ENCODE measurements around the gene ST7.

The ST7 gene

GRCh38 chr7:117034851-117035464, 81.7 kb downstream of the ST7 start:
- no peak for DNase-seq

- DNase-seq, result no peak
Measured at GRCh38 chr7:117035465-117035862, 82.2 kb downstream of the ST7 start.

DNA sequence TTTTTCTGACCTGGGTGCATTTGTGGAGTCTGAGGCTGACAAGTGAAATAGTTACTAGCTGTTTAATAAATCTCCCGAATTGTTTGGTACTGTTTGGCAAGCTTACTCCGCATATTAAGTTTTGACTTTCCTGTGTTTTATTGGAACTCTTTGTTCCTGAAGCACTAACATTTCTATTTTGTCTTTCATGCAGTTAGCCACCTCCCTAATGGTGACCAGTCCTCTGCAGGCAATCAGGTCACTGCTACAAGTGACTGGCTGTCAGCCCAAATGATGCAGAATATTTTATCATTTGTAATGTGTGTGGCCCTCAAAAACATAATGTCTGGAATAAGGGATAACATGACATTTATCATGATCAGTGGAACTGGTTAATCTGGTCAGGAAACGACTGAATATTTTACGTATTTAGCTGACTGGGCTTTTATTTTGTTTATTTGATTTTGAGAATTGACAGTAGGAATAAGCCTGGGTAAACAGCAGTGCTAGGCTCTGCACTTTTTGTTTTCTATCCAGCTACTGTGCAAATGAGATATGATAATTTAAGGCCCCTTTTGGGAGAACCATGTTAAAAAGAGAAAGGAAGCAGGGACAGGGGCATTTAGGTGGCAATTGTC, 82.9 kb downstream of the ST7 start:
- no peak for DNase-seq

DNA sequence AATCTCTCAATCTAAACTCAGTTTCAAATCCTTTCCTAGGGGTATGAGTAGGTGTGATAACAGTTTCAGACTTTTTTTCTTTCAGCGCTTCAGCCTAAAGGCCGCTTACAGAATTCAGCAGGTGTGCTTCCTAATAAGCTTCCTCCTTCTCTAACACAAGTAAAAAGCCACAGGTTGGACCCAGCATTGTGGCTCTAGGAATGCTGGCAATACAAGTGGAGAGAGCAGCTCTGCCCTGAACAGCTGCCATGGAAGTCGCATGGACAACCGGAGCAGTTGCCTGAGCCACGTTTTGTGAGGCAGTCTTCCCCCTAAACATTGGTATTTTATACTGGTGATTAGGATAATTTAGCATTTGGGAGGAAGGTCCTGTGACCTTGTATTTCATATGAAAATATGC, 83.5 kb downstream of the ST7 start:
- DNase-seq, result no peak

DNA sequence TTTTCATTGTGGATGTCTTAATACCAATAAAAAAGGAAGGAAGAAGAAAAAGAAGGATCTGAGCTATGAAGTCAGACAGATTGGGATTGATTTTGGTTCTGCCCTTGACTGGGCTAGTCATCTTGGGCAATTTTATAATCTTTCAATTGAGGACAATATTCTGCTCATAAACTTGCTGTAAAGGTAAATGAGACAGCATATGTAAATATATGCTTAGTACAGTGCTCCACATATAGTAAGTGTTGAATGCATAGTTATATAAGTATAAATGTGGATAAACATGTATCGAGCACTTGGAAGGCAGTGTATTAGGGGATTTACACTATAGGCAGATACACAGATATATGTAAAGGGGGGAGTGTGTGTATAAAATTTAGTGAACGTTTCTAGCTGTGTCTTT, 85.1 kb downstream of the ST7 start:
- DNase-seq, result no peak

GRCh38 chr7:117041007-117041406, 87.7 kb downstream of the ST7 start:
- DNase-seq, result no peak

DNA sequence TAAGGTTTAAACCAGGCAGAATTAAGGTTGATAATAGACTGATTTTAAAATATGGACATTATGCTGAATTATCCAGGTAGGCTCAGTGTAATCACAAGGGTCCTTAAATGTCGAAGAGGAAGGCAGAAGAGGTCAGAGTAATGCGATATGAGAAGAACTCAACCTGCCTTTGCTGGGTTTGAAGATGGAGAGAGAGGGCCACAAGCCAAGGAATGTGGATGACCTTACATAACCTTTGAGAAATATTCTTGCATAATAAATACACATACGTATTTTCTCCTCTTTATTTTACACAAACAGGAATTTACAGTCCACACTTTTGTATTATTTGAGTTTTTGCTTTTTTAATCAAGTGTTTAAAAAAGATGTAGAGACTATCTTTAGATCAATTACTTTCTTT, 88.5 kb downstream of the ST7 start:
- DNase-seq, result no peak

GRCh38 chr7:117043108-117043825, 90.0 kb downstream of the ST7 start:
- no peak for DNase-seq

GRCh38 chr7:117044664-117045063, 91.4 kb downstream of the ST7 start:
- DNase-seq, result no peak

- no peak for DNase-seq
Measured at GRCh38 chr7:117045927-117046710, 92.8 kb downstream of the ST7 start.

- DNase-seq, result no peak
Measured at GRCh38 chr7:117047496-117047895, 94.2 kb downstream of the ST7 start.

GRCh38 chr7:117048114-117048866, 95.0 kb downstream of the ST7 start:
- no peak for DNase-seq

GRCh38 chr7:117048882-117049281, 95.6 kb downstream of the ST7 start:
- DNase-seq, result no peak

GRCh38 chr7:117051808-117052207, 98.5 kb downstream of the ST7 start:
- DNase-seq, result no peak

- no peak for DNase-seq
Measured at GRCh38 chr7:117053432-117053831, 100.1 kb downstream of the ST7 start.

GRCh38 chr7:117061751-117062150, 108.5 kb downstream of the ST7 start:
- DNase-seq, result no peak

DNA sequence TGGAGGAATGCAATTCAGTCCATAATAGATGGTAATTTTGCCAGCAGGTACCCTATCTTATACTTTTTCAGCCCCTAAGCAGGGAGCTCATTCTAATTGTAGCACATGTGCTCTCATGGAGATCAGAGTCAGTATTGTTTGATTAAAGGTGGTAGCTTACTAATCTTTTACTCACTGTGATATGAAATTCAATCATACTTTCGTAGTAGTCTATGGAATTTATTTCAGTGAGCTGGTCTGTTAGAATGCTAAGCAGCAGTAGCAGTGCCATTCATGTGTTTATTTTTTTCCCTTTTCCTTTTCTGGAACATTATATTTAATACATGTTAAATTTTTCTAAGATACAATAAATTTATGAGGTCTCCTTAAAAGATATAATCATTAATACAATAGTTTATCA, 109.0 kb downstream of the ST7 start:
- DNase-seq, result no peak

DNA sequence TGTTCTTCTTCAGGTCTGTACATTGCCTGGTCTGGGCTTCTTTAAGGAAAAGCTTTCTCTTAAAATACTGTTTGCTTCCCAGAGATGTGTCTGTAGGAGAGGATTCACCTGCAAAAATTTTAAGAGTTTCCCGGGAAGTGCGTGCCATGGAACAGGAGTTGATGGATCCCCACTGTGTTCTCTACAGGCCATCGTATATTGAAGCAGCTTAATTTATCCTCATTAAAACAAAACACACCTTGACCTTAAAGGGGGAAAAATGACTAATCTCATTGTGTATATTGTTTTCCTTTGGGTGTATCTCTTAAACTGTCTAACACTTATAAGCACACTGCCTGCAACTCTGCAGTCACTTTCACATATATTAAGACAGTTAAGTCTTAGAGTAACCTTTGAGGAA, 111.4 kb downstream of the ST7 start:
- DNase-seq, result no peak

DNA sequence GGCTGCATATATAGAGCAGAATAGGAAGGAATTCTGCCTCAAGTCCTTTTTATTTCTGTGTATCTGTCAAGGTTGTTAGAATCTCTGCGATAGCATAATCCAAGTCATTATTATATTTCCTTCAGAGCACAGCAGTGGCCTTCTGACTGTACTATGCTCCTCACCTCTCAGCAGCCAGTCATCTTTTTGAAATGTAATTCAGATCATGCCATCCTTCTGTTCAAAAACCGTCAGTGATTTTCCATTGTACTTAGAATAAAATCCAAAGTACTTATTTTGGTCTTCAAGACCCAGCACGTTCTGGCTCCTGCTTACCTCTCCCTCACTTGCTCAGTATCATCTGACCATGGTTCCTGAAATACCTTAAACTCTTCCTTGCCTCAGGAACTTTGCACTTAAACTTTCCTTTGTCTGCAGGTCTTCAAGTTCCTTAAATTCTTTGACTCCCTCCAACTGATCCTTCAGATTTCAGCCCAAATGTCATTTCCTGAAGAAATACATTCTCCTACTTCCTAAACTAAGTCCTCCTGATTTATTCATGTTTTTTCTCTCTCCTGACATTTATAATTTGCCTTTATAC, 112.4 kb downstream of the ST7 start:
- no peak for DNase-seq

DNA sequence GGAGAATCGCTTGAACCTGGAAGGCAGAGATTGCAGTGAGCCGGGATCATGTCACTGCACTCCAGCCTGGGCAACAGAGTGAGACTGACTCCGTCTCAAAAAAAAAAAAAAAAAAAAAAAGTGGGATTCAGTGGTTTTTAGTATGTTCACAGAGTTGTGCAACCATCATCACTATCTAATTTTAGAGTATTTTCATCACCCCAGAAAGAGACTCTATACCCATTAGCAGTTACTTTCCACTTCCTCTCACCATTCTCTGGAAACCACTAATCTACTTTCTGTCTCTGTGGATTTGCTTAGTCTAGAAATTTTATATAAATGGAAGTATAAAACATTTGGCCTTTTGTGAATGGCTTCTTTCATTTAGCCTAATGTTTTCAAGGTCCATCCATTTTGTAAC, 113.4 kb downstream of the ST7 start:
- DNase-seq, result no peak

DNA sequence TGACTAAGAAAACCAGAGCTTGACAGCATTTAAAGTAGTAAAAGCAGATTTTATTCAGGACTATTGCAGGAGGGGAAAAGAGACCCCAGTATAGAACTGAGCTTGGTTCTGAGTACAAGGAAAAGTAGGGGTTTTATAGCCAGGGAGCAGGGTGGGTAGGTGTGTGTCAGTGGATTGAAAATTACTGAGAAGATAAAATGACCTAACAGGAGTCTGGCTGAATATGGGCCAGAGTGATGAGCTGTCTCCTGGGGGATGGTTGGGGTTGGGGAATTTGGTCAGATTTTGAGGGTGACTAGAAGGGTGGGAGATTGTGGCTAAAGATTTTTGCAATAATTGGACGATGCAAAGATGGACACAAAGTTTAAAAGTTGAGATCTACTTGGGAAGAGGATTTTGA, 114.0 kb downstream of the ST7 start:
- DNase-seq, result no peak

- DNase-seq, result no peak
Measured at GRCh38 chr7:117068511-117069145, 115.3 kb downstream of the ST7 start.

Measured in activated gamma-delta T cell (primary cell).